ENCODE measurements around the gene VSIR. TPM values are rescaled to one million over a fixed set of nuclear protein-coding genes. Genes with fewer than 3 reads are reported as not detected.
A peak's percentile ranks its signal among the peaks of the same experiment; 100 is the strongest.

The VSIR gene
- total and polyA plus RNA-seq, 2 donors (not counting 1 experiment from before 2014, with no cell fraction given) = 40.5 to 61.2 TPM

GRCh38 chr10:71771204-71771603 lies 2.1 kb downstream of the VSIR start:
- DNase-seq (no peak), ATAC-seq (ENCODE audit: low read depth) (no peak)
- Histone ChIP-seq H3K9ac (ENCODE audit: low read length) (no peak overlapping the region), H2AFZ (ENCODE audit: insufficient read depth, low read depth, low read length, poor library complexity, severe bottlenecking) (no peak overlapping the region), H3K36me3 (replicated peaks in 1 of 2; ENCODE audit: control extremely low read depth in 1 of 2, control insufficient read depth in 1 of 2, extremely low read depth in 1 of 2, insufficient read depth in 2 of 2, low read length in 1 of 2) (peaks cover 0 to 11% of the 10 kb centered on the region in 2 experiments), H3K9me3 (ENCODE audit: control extremely low read depth in 1 of 3, control insufficient read depth in 2 of 3, insufficient read depth in 1 of 3, low read length in 2 of 3) (no peaks in the 10 kb centered on the region), H3K27ac (ENCODE audit: low read length in 2 of 2) (peak overlapping the region; percentile 88 to 95), H3K4me1 (ENCODE audit: control insufficient read depth in 2 of 2, insufficient read depth in 2 of 2, low read length in 2 of 2) (peaks cover 90 to 98% of the 10 kb centered on the region in 2 donors), H3K4me2 (replicated peaks; ENCODE audit: low read depth, low read length, poor library complexity, severe bottlenecking) (peak overlapping the region; percentile 83), H4K20me1 (ENCODE audit: control insufficient read depth, insufficient read depth, low read length, poor library complexity, severe bottlenecking) (no peaks in the 10 kb centered on the region), H3K27me3 (replicated peaks in 1 of 4; ENCODE audit: control extremely low read depth in 1 of 4, control insufficient read depth in 3 of 4, insufficient read depth in 4 of 4, low read length in 3 of 4) (no peaks in the 10 kb centered on the region), H3K79me2 (ENCODE audit: control insufficient read depth, insufficient read depth, low read length) (peaks cover 86% of the 10 kb centered on the region), H3K4me3 (ENCODE audit: control extremely low read depth in 1 of 5, extremely low read depth in 1 of 5, insufficient read depth in 1 of 5, low read depth in 2 of 5, low read length in 4 of 5) (peak overlapping the region in 1 of 5 experiments; percentile 92)
- no peak for TF ChIP-seq CTCF (IDR thresholded peaks at IDR 0.05)
- TF ChIP-seq EZH2 (IDR thresholded peaks at IDR 0.05; ENCODE audit: borderline replicate concordance, insufficient read depth, low read depth, low read length, poor library complexity, severe bottlenecking) = no peak
- ChIA-PET CTCF (interaction anchor here (1.0 to 4.8 kb wide), 9 partner anchors 13 to 125 kb away, joined by 3 to 36 read pairs (median 9); no protein-coding TSS in a partner anchor), POLR2A (interaction anchor here (0.5 to 1.1 kb wide), 2 partner anchors 14 to 43 kb away, joined by 3 read pairs; no protein-coding TSS in a partner anchor)
- H3K9me3 Mint-ChIP-seq (ENCODE audit: insufficient read depth) = no peaks in the 10 kb centered on the region
- H3K4me3 Mint-ChIP-seq = peak overlapping the region; percentile 94
- intact Hi-C loops (cut with micrococcal nuclease) = loop anchor here (5.0 kb wide), 1 partner anchor 394 kb away; no protein-coding TSS in a partner anchor
- no peaks in the 10 kb centered on the region for H3K27me3 Mint-ChIP-seq
- peak overlapping the region; percentile 92 for H3K27ac Mint-ChIP-seq
- H3K4me1 Mint-ChIP-seq = peaks cover 92% of the 10 kb centered on the region
- WGBS (ENCODE audit: insufficient coverage) = 57% methylated on average over 2 of the region's 2 CpGs

- no peaks in the 10 kb centered on the region for H4K20me1 ChIP-seq (ENCODE audit: control insufficient read depth, insufficient read depth, low read length, poor library complexity, severe bottlenecking)
- H3K36me3 ChIP-seq (replicated peaks in 1 of 2; ENCODE audit: control extremely low read depth in 1 of 2, control insufficient read depth in 1 of 2, extremely low read depth in 1 of 2, insufficient read depth in 2 of 2, low read length in 1 of 2) = peaks cover 0 to 15% of the 10 kb centered on the region in 2 experiments
- TF ChIP-seq EZH2 (IDR thresholded peaks at IDR 0.05; ENCODE audit: borderline replicate concordance, insufficient read depth, low read depth, low read length, poor library complexity, severe bottlenecking) (no peak), CTCF (IDR thresholded peaks at IDR 0.05) (no peak)
- ATAC-seq (ENCODE audit: low read depth) = no peak
- H3K27me3 ChIP-seq (replicated peaks in 1 of 4; ENCODE audit: control extremely low read depth in 1 of 4, control insufficient read depth in 3 of 4, insufficient read depth in 4 of 4, low read length in 3 of 4) = no peaks in the 10 kb centered on the region
- intact Hi-C loops (cut with micrococcal nuclease) = loop anchor here (5.0 kb wide), 1 partner anchor 393 kb away; no protein-coding TSS in a partner anchor
- no peak for DNase-seq
- ChIA-PET POLR2A (interaction anchor here (0.5 to 1.1 kb wide), 2 partner anchors 13 to 43 kb away, joined by 3 read pairs; no protein-coding TSS in a partner anchor), CTCF (interaction anchor here (1.5 to 2.3 kb wide), 2 partner anchors 44 to 62 kb away, joined by 5 to 9 read pairs; no protein-coding TSS in a partner anchor)
- no peaks in the 10 kb centered on the region for H3K9me3 ChIP-seq (ENCODE audit: control extremely low read depth in 1 of 3, control insufficient read depth in 2 of 3, insufficient read depth in 1 of 3, low read length in 2 of 3)
- Mint-ChIP-seq H3K4me1 (peaks cover 91% of the 10 kb centered on the region), H3K4me3 (peak overlapping the region; percentile 94), H3K27ac (peak overlapping the region; percentile 92), H3K27me3 (no peaks in the 10 kb centered on the region), H3K9me3 (ENCODE audit: insufficient read depth) (no peaks in the 10 kb centered on the region)
- H3K4me1 ChIP-seq (ENCODE audit: control insufficient read depth in 2 of 2, insufficient read depth in 2 of 2, low read length in 2 of 2) = peaks cover 87 to 98% of the 10 kb centered on the region in 2 donors
- H3K4me3 ChIP-seq (ENCODE audit: control extremely low read depth in 1 of 5, extremely low read depth in 1 of 5, insufficient read depth in 1 of 5, low read depth in 2 of 5, low read length in 4 of 5) = peak overlapping the region in 1 of 5 experiments; percentile 92
- WGBS (ENCODE audit: insufficient coverage) = 90% methylated on average over 2 of the region's 3 CpGs
- peaks cover 86% of the 10 kb centered on the region for H3K79me2 ChIP-seq (ENCODE audit: control insufficient read depth, insufficient read depth, low read length)
- no peak overlapping the region for H3K9ac ChIP-seq (ENCODE audit: low read length)
- no peak overlapping the region for H2AFZ ChIP-seq (ENCODE audit: insufficient read depth, low read depth, low read length, poor library complexity, severe bottlenecking)
- peak overlapping the region; percentile 88 to 95 for H3K27ac ChIP-seq (ENCODE audit: low read length in 2 of 2)
- H3K4me2 ChIP-seq (replicated peaks; ENCODE audit: low read depth, low read length, poor library complexity, severe bottlenecking) = peak overlapping the region; percentile 83
Measured at GRCh38 chr10:71770789-71771188, 2.5 kb downstream of the VSIR start.
